ENCODE data around the gene ARHGAP18.

ARHGAP18 gene

DNA sequence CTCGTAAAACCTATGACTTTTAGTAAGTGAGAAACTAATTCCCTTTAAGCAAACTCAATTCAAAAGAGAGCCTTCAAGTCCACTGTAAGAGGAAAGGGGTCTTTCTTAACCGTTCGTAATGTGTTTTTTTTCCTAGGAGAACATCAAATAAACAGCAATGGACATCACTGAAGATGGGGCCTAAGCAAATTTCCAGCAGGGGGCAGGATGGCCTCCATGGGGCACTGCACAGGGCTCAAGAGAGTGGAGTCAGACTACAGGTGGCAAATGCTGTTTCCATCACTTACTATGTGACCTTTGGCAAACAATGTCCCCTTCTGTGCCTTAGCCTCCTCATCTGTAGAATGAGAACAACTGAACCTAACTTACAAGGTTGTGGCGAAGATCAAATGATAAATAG, 88.7 kb downstream of the ARHGAP18 start:
- DNase-seq (ENCODE audit: low read depth in 3 of 3, low spot score in 1 of 3): no peak

- no peak for DNase-seq (ENCODE audit: low read depth in 3 of 3, low spot score in 1 of 3)
These were observed 89.8 kb downstream of the ARHGAP18 start for GRCh38 chr6:129620234-129620610.

GRCh38 chr6:129619579-129620233, 90.3 kb downstream of the ARHGAP18 start:
- DNase-seq (ENCODE audit: low read depth in 3 of 3, low spot score in 1 of 3): no peak

GRCh38 chr6:129617986-129618385, 92.0 kb downstream of the ARHGAP18 start:
- DNase-seq (ENCODE audit: low read depth in 3 of 3, low spot score in 1 of 3): no peak

GRCh38 chr6:129615496-129615895, 94.5 kb downstream of the ARHGAP18 start:
- no peak for DNase-seq (ENCODE audit: low read depth in 3 of 3, low spot score in 1 of 3)

- DNase-seq (ENCODE audit: low read depth in 3 of 3, low spot score in 1 of 3): no peak
These were observed 95.0 kb downstream of the ARHGAP18 start for GRCh38 chr6:129615020-129615419.

- no peak for DNase-seq (ENCODE audit: low read depth in 3 of 3, low spot score in 1 of 3)
These were observed 95.5 kb downstream of the ARHGAP18 start for GRCh38 chr6:129614464-129614863.

GRCh38 chr6:129612440-129612839, 97.5 kb downstream of the ARHGAP18 start:
- no peak for DNase-seq (ENCODE audit: low read depth in 3 of 3, low spot score in 1 of 3)

GRCh38 chr6:129609635-129610034, 100.3 kb downstream of the ARHGAP18 start:
- no peak for DNase-seq (ENCODE audit: low read depth in 3 of 3, low spot score in 1 of 3)

DNA sequence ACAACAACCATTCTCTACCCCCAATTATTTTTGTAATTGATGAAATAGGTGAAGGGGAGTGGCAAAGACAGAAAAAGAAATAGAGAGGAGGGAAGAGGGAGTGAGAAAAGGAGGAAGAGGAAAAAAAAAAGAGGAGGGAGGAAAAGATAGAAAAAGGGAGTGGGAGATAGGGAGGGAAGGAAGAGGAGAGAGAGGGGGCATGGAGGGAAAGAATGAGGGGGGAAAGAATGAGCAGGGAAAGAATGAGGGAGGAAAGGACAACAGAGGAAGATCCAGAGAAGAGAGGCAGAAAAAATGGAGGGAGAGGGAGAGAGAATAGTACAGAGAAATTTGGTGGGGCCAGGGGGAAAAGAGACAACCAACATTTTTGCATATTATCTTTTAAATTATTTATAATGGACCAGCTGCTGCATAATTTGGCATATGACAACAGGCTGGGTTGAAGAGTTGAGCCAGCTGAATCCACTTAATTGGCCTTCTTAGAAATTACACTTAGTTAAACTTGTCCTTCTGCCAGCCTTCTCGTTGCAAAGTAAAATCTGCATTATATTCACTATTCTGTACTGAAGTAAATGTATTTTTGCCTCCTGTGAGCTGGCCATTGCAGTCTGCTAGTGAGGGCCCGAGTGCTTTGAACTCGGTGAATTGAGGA, 101.0 kb downstream of the ARHGAP18 start:
- no peak for DNase-seq (ENCODE audit: low read depth in 3 of 3, low spot score in 1 of 3)

DNA sequence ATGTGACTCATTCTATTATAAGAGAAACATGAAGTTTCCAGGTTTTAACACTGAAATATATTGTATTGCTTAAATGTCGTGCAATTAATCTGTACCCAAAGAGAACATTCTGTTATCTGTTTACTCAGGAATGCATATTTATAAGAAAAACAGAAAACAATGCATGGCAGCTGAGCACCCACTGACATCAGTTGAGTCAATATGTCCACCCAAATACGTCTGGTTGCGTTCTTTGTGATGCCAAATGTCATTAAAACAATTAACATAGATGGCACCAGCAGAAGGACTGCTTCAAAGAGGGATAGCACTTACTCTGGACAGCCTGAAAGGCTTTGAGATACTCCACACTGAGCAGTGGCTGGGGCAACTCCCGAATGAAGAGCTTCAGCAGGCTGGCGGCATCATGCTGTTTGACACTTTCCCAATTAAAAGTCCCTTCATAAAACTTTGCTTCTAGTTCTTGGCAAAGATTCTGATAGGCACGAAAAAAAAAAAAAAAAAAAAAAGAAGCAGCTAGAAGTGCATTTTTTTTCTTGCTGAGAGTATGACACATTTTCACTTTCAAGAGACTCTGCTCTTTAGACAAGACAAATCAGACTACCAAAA, 102.3 kb downstream of the ARHGAP18 start:
- DNase-seq (ENCODE audit: low read depth in 3 of 3, low spot score in 1 of 3): no peak

GRCh38 chr6:129606664-129607063, 103.3 kb downstream of the ARHGAP18 start:
- DNase-seq (ENCODE audit: low read depth in 3 of 3, low spot score in 1 of 3): no peak

GRCh38 chr6:129605967-129606366, 104.0 kb downstream of the ARHGAP18 start:
- no peak for DNase-seq (ENCODE audit: low read depth in 3 of 3, low spot score in 1 of 3)

DNA sequence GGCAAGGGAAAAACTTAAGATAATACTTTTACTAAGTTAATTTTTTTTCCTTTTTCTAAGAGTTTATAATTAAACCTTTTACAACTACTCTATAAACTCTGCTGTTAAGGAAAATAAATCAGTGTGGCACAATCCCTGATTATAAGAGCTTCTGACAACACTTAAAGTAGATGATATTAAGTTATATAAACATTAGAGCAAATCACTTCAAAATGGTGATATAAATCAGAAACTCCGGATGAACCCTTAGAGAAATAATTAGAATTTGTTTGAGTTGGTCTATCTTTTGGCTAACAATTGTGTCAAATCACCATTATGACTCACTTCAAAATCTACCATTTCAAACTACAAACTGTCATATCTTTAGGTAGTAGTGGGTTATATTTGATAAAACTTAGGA, 104.9 kb downstream of the ARHGAP18 start:
- no peak for DNase-seq (ENCODE audit: low read depth in 3 of 3, low spot score in 1 of 3)

GRCh38 chr6:129604321-129604720, 105.7 kb downstream of the ARHGAP18 start:
- no peak for DNase-seq (ENCODE audit: low read depth in 3 of 3, low spot score in 1 of 3)

DNA sequence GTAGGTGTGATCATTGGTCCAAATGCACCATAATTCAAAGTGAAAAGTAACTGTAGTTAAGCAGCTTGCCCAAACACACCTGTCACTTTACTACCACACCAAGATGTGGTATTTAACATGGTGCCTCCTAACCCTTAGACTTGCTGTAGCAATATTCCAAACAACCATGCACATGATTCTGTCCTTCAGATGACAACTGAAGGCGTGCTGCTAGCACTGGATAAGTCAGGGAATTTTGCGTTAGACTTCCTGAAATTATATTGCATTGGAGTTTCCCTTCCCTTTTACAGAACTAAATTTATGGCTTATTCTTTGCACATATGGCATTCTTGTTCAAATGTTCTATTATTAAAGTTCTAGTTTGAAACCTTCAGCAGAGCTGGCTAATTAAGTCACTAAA, 106.2 kb downstream of the ARHGAP18 start:
- DNase-seq (ENCODE audit: low read depth in 3 of 3, low spot score in 1 of 3): no peak

GRCh38 chr6:129601323-129601722, 108.7 kb downstream of the ARHGAP18 start:
- no peak for DNase-seq (ENCODE audit: low read depth in 3 of 3, low spot score in 1 of 3)

DNA sequence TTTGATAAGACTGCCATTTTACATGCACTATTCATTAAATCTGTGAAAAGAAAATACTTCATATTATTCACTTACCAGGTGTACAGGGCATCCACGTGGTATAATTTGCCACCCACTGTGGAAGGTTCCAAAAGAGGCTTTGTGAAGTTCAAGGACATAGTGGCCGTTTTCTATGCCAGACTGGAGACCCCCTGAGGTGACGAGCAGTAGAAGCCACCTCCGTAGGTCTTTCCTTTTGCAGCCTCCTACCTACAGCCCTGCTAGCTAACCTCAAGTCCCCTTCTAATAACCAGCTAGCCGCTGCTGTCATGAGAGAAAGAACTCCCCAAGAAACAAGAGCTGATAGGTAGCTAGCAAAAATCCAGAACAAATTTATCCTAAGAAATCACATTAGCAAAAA, 110.5 kb downstream of the ARHGAP18 start:
- no peak for DNase-seq (ENCODE audit: low read depth in 3 of 3, low spot score in 1 of 3)

DNA sequence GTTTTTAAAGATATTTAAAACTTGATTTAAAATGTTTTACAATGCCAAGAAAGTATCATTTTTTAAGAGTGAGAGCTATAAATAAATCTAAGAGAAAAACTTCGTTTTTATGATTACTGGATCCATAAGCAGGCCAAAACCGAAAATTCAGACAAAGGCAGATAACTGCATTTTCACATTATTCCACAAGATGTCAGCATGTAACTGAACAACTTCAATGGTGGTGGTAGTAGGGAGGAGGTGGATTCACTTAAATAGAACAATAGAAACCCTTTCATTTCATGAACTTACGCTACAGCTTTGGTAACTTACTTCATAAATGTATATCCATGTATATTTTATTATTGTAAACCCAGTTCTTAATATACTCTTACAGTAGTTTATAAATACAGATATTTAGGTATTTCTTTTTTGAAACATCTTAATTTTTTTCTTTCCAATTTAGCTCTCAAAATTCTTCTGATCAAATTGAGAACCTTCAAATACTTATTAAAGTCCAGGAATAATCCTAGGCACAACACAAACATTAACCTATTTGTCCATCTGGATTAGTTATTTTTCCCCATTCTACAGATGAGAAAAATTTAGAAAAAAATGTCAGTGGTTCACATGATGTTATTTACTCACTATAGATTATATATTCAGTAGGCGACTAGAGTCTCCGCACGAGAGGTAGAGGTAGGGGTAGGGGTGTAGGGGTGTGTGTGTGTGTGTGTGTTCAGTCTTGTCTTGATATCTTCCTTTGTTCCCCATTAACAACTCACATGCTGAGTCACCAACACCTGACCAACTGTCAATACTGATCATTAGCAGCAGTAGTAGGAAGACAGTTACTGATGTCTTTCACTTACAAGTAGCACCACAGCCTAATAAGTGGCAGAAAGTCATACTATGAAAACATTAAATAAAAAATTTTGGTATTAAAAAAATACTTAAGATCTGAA, 111.5 kb downstream of the ARHGAP18 start:
- DNase-seq (ENCODE audit: low read depth in 3 of 3, low spot score in 1 of 3): no peak

DNA sequence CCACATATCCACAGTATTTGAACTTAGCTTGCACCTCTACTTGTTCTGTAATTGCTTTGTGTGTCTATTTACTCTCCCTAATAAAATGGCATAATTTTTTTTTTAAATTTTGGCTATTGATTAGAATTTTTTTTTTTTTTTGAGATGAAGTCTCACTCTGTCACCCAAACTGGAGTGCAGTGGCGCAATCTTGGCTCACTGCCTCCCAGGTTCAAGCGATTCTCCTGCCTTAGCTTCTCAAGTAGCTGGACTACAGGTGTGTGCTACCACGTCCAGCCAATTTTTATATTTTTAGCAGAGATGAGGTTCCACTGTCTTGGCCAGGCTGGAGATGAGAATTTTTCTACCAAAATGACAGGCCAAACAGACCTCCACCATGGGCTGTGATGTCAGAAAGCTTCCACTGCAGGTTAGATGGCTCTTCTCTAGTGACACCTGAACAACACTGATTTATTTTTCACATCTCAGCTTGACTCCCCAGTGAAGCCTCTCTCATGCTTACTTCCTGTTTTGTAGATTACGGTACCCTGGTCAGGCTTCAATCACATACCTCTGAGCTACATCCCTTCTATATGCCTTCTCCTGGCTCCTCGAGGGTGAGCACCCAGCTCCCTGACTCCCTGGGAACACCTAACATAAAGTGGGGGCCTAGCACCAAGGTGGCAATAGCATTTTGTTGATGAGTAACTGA, 112.8 kb downstream of the ARHGAP18 start:
- no peak for DNase-seq (ENCODE audit: low read depth in 3 of 3, low spot score in 1 of 3)

- no peak for DNase-seq (ENCODE audit: low read depth in 3 of 3, low spot score in 1 of 3)
These were observed 113.5 kb downstream of the ARHGAP18 start for GRCh38 chr6:129596522-129596921.

Measured in stimulated activated CD4-positive, alpha-beta T cell treated with anti-CD3 and anti-CD28 coated beads, TNF-alpha, amount 100 ng/mL, for 1 hour (primary cell).